HG02763 (cell line): ENCODE data around the gene MRPS30.
"Not testable (repeated sequence)": the region's sequence is repeated elsewhere in the genome, so short reads cannot be mapped to it uniquely, and the experiment has no call there.

ENCODE experiments used
- ATAC-seq: cut with Tn5 transposase; IDR thresholded peaks from one replicate; pipeline ENCODE4 v1.9.1; 2021; ENCODE audit warnings: mild to moderate bottlenecking, moderate library complexity; ENCODE audit not compliant: unreplicated experiment

Gene MRPS30

DNA sequence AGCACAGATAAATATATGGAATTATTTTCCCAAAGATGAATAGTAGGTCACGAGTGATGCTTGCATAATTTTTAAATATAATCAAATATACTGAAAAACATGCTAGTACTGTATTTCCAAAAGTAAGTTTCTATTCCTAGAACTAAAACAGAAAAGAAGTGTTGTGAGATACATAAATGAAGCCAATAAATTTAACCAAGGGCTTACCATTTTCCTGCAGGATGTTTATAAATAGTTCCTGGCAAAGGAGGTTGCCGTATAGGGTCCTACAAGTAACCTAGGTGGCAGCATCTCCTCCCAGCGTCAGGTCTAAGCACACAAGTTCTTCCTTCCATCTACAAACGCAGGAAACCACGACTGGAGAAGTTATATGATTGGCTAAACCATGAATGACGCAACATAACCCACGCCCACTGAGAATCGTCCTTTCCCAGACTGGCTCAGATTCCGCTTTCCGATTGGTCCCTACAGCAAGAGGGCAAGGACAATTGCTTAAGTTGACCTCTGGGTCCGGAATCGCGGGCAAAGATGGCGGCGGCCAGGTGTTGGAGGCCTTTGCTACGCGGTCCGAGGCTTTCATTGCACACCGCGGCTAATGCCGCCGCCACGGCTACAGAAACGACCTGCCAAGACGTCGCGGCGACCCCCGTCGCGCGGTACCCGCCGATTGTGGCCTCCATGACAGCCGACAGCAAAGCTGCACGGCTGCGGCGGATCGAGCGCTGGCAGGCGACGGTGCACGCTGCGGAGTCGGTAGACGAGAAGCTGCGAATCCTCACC, at the start of gene MRPS30:
MRPS30 (plus strand) TSS at position 513 of the 780 bp plus-strand sequence; CDS start at position 529, 16 bp downstream.
- ATAC-seq: peak; percentile 99

DNA sequence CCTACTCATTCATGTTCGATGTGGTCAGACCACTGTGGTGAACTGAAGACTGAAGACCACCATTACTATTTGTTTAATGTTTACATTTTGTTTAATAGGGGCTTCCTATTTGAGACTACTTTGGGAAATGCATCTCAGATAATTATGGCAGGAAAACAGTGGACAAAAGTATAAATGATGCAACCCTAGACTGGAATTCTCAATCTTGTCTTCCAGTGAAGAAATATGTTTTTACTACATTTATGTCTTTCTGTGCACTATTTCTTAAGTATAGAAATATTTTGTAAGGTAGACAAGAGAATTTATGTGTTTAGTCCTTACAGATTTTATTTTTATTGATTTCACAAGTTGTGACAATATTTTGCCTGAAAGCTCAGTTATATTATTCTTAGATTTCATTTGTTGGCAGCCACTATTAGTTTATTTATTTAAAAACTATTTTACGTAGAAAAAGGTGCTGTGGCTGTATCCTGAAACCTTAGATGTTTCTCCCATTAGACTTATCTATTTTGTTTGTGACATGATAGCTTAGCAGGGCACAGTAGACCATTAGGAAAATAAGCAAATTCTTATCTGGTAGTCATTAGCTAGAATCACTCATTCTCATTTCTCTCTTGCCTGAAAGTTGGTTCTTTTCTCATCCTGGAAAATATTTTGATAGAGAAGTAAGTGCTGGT, 39.4 kb upstream of the MRPS30 start:
- no peak for ATAC-seq

DNA sequence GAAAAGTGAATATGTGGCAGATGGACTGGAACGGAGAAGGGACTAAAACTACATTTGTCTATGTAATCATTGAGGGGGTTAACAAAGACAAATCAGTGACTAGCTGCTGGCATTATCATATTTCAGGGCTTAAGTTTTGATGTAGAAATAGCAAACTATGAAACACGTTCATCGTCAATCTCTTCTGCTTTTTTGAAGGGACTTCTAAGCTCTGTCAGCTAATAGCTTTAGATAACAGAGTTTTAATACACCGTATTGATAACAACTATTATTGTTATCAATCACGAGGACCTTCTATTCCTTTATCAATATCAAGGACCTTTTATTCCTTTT, 38.9 kb upstream of the MRPS30 start:
- ATAC-seq: no peak

DNA sequence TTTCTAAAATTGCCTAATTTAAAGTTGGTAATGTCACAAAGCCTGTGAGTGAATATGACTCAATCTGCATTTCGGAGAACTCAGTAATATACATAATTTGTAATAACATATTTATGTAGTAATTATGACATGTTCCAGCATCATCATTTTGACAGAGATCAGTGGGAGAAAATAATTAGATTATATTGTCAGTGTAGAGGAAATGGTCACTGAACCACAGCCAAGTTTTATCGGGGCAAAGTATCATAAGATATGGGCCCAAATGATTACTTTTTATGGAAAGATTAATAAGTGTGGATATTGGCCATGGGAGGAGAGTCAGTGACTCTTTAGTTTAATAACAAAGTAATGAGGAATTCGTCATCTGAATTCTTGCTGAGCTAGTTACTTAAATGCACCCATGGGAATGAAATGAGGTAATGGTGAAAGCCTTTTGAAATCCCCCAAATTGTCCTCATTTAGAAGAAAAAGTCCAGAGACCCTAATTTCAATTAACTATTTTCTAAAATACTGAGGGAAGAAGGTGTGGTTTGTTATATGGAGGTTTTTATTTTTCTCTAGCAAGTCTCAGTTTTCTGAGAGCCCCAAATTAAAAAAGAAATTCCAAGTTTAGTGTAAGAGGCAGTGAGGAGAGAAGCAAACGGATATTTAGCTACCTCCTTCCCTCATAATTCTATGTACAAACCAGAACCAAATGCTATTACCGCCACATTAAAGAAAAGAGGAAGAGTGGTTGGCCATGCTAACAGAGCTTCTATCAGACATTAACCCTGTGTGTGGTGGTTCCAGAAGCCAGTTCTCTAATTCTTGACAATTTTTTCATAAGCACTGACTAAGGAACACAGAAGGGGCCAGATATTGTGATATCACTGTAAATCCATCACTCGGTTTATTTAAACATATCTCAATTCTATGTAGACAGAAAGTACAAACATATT, 37.7 kb upstream of the MRPS30 start:
- ATAC-seq: no peak

DNA sequence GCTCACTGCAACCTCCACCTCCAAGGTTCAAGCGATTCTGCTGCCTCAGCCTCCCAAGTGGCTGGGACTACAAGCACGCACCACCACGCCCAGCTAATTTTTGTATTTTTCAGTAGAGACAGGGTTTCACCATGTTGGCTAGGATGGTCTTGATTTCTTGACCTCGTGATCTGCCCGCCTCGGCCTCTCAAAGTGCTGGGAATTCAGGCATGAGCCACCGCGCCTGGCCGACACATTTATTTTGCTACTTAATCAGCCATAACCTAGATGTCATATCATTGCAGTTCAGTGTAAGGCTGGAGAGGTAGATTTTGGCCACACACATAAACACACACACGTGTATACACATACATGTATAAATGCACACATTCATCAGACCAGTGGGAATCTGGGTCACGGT, 36.4 kb upstream of the MRPS30 start:
- not testable (repeated sequence) for ATAC-seq

DNA sequence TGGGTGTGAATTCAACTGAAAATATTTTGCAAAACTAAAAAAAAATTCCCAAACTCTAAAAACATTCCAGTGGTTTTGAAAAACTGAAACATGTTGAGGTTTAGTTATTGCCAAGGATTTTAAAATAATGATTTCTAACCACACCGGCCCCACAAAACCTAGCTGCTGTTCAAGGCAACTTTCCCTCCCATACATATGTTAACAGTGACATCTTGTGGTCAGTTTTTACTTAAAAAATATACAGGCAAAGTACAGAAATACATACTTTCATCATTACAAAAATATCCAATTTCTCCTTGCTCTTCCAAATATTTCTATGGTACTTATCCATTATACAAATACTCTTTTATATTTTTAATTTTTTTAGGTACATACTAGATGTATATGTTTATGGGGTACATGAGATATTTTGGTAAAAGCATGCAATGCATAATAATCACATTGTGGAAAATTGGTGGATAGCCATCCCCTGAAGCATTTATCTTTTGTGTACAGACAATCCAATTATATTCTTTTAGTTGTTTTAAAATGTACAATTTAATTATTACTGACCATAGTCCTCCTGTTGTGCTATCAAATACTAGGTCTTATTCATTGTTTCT, 34.4 kb upstream of the MRPS30 start:
- ATAC-seq: peak; percentile 74

DNA sequence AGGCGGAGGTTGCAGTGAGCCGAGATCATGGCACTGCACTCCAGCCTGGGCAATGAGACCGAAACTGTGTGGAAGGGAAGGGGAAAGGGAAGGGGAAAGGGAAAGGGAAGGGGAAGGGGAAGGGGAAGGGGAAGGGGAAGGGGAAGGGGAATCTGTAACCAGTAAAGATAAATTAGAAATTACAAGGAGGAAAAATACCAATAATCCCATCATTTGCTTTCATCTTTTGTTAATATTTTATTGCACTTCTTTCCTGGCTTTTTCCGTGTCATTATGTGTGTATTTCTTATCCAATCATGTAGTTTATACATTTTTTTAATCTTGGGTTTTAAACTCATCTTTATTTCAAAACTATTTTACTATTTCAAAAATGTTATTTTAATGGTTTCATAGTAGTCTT, 29.6 kb upstream of the MRPS30 start:
- ATAC-seq: no peak

DNA sequence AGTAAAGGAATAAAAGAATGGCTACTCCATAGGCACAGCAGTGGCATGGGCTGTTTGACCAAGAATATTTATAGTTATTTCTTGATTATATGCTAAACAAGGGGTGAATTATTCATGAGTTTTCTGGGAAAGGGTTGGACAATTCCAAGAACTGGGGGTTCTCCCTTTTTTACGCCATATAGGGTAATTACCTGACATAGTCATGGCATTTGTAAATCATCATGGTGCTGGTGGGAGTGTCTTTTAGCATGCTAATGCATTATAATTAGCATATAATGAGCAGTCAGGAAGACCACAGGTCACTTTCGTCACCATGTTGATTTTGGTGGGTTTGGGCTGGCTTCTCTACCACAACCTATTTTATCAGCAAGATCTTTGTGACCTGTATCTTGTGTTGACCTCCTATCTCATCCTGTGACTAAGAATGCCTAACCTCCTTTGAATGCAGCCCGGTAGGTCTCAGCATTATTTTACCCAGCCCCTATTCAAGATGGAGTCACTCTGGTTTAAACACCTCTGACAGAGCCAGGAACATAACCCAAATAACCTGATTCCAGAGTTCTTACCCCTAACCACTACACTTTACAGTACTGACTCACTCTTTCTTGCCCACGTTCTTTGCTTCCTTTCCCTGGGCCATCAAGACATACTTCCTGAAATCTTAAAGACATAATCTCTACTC, 25.0 kb upstream of the MRPS30 start:
- no peak for ATAC-seq

DNA sequence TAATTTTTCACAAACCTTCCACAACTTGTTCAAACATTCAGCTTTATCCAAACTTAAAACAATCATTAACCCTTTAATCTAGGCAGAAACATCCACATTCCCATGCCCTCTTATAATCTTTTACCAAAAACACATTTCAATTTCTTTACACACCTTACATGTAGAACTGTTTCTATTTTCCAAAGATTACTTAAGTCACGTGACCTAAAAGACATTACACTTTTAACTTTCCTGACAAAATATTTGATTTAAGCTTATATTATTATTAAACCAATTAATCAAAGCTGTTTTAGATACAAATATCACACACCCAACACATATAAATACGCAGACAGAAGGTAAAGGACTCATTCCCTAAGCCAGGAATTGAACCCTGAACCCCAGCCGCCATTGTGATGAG, 21.0 kb upstream of the MRPS30 start:
- no peak for ATAC-seq

DNA sequence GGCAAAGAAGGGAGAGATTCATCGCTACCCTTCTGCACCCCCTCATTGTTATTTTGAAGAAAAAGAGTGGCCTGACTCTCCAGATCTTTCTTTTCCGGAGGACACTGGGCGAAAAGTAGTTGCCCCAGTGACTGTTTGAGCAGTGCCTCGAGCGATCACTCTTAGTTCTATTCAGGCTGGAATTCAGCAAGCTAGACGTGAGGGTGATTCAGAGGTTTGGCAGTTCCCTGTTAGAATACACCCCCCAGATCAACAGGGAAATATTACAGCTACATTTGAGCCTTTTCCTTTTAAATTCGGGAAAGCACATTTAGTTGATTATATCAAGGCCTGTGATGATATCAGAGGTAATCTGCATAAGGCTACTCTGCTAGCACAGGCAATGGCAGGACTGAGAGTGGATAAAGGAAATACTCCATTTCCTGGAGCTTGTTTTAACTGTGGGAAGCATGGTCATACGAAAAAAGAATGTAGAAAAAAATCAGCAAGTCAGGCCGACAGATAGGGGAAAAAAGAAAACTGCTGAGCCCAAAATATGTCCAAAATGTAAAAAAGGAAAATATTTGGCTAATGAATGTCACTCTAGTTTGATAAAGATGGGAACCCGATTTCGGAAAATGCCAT, 19.3 kb upstream of the MRPS30 start:
- ATAC-seq: not testable (repeated sequence)

DNA sequence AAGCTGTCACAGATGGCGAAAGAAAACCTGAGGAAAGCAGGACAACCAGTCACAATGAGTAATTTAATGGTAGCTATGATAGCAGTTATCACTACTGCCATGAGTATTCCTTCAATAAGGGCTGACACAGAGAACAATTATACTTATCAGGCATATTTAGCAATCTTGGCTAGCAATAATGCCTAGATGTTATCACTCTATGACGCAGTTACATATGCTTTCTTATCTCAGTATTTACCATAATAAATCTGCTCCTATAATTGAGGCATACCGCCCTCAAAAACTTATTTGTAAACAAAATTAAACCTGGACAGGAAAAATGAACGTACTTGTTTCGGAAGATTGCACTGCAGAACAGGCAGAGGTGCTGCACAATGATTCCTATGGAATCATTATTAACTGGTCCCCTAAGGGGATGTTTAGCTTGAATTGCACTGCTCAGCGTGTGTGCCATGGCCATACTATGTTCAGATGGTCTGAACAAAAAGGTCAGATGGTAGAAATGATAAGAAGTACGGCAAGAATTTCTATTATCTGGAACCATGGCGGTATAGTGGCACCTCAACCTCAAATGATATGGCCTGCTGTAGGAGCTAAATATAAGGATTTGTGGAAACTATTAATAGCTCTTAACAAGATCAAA, 16.6 kb upstream of the MRPS30 start:
- ATAC-seq: not testable (repeated sequence)

DNA sequence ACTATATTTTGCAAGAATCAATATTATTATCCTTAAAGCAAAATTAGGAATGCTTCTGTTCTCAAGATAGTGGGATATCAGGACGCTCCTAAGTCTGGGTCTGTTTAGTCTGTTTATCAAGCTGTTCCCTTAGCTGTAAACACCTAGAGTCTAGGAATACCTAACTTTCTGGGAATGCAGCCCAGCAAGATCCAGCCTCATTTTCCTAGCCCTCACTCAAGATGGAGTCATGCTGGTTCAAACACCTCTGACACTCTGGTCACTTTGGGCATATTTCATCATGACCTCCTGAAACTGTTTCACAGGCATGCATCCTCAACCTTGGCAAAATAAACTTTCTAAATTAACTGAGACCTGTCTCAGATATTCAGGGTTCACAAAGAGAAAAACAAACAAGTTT, 14.4 kb upstream of the MRPS30 start:
- ATAC-seq: no peak

DNA sequence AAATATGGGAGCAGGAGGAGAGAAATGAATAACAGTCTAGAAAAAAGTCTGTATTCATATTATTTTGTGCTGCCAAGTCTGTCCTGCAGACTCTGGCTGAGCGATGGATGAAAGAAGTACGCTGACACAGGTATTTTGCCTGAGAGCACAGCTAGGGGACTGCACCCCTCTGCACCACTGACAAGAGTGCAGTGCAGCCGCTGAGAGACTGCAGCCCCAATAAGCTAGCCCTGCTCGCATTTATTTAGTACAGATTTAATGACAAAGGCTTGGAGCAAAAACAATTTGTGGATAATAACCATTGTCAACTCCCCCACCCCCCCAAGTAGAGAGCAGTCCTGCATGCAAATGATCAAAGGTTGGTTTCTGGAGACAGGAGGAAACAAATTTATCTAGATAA, 13.3 kb upstream of the MRPS30 start:
- ATAC-seq: no peak

DNA sequence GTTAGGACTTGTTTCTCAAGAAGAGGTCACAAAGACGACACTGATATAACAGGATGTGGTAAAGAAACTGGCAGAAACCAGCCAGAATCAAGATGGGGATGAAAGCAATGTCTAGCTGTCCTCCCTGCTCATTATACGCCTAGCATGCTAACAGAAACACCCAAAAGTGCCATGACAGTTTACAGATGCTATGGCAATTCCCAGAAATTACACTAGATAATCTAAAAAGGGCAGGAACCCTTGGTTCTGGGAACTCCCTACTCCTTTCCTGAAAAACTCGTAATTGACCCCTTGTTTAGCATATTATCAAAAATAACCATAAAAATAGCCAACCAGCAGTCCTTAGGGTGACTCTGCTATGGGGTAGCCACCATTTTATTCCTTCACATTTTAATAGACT, 10.9 kb upstream of the MRPS30 start:
- no peak for ATAC-seq

DNA sequence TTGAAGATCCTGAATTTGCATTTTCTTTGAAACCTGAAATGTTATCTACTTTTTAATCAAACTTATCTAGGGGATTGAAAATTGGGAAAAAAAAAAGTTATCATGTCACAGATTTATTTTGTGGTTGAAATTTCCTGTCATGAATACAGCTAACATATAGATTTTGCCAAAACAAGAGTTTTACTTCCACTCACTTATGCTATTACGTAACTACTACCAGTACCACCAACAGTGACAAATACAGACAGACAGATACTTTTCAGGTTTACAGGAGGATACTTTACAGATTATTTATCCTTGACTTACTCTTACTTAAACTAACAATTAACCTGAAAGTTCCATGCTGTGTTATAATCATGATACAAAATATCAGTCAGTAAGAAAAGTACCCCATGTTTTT, 6.8 kb upstream of the MRPS30 start:
- ATAC-seq: no peak

DNA sequence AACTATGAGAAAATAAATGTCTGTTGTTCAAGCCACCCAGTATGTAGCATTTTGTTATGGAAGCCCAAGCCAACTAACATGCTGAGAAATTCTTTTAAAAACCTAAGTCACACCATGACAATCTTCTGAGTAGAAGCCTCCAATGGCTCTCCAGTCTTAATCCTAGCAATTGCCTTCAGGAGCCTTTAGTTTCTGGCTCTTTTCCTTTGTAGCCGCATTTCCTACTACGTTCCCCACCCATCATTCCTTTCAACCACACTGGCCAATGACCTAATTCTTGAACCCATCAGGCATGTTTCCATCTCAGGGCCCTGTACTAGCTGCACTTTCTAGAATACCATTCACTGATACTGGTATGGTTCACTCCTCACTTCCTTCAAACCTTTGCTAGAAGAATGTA, 2.1 kb upstream of the MRPS30 start:
- ATAC-seq: no peak

DNA sequence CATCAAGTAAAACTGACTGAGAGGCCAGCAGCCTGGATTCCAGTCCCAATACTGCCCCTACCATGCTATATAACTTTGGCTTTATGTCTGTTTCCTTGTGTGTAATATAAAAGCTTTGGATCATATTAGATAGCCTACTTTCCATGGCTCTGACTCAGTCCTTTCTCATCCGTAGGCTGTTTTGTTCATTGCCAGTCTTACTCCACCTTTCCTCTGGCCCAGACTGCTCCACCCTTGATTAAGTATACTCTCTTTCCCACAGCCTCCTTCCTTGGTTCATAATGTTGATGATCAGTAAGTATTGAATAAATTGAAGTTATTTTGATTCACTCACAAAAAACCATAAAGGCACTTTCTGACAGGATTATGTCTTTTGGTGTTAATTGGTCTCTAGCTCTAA, 1.5 kb upstream of the MRPS30 start:
- ATAC-seq: no peak

DNA sequence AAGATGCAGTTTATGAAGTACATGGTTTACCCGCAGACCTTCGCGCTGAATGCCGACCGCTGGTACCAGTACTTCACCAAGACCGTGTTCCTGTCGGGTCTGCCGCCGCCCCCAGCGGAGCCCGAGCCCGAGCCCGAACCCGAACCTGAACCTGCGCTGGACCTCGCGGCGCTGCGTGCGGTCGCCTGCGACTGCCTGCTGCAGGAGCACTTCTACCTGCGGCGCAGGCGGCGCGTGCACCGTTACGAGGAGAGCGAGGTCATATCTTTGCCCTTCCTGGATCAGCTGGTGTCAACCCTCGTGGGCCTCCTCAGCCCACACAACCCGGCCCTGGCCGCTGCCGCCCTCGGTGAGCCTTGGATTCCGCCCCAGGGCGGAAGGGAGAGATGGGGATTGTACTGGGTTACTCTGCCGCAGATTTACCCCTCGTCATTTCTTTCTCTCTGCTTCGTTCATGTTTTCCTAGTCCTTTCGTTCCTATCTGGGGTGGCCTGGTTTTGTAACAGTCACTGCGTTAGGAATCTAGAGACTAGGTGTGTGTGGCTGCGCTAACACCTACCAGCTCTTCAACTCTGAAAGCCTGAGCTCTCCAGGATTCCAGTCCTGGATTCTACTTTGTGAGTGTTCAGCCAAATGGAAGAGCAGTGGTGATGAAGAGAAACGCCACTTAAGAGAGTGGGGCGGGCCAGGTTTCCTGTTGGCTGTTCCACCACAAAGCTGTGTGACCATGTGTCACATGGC, 638 bp downstream of the MRPS30 start:
- ATAC-seq: peak; percentile 30

DNA sequence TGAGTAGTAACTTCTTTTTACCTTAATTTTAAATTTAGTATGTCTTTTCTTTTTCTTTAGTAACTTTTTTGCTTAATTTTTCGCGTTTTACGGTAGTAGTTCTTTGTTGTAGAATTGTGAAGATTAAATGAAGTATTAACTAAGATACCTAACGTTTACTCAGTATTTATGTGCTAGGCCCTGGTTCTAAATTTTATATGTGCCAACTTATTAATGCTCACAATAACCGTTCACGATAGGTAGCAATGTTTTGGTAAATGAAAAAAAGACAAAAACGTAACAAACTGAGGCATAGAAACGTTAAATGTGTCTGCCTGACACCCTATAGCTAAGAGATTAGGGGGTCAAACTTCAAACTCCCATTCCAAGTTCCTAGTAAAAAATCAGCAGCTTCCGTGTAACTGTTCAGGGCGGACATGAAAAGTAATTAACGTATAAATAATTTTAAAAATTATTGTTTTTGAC, 1.2 kb downstream of the MRPS30 start:
- no peak for ATAC-seq
